Ishikawa (cell line): ENCODE measurements around the gene TXNDC11.

ENCODE experiments used
- CEBPB ChIP-seq: IDR thresholded peaks from 2 replicates; pipeline ENCODE4 v1.6.1; 2012
- EGR1 ChIP-seq: IDR thresholded peaks from 2 replicates; pipeline ENCODE4 v1.6.1; 2012
- EP300 ChIP-seq: IDR thresholded peaks from 2 replicates; pipeline ENCODE4 v1.6.1; 2012; ENCODE audit warnings: borderline replicate concordance
- MAX ChIP-seq: IDR thresholded peaks from 2 replicates; pipeline ENCODE4 v1.6.1; 2012
- NFIC ChIP-seq: IDR thresholded peaks from 2 replicates; pipeline ENCODE4 v1.6.1; 2012
- RAD21 ChIP-seq: IDR thresholded peaks from 2 replicates; pipeline ENCODE4 v1.6.1; 2012; ENCODE audit warnings: low read depth
- TAF1 ChIP-seq: IDR thresholded peaks from 2 replicates; pipeline ENCODE4 v1.6.1; 2012; ENCODE audit warnings: low read depth, mild to moderate bottlenecking
- TEAD4 ChIP-seq: IDR thresholded peaks from 2 replicates; pipeline ENCODE4 v1.6.1; 2012
- YY1 ChIP-seq: IDR thresholded peaks from 2 replicates; pipeline ENCODE4 v1.6.1; 2012; ENCODE audit warnings: low read depth
- TF ChIP-seq, protein P1 (sequence below): IDR thresholded peaks from 2 replicates; pipeline ENCODE4 v1.6.1; 2012; ENCODE audit warnings: low read depth, mild to moderate bottlenecking
- TF ChIP-seq, protein P2 (sequence below): IDR thresholded peaks from 2 replicates; pipeline ENCODE4 v1.6.1; 2012

GRCh38 chr16:11784038-11784369 lies 41.3 kb upstream of the TXNDC11 start:
- TF ChIP-seq CEBPB: no peak
- TF ChIP-seq YY1: no peak
- TF ChIP-seq EP300: no peak
- TF ChIP-seq MAX: no peak
- TF ChIP-seq, protein P1, sequence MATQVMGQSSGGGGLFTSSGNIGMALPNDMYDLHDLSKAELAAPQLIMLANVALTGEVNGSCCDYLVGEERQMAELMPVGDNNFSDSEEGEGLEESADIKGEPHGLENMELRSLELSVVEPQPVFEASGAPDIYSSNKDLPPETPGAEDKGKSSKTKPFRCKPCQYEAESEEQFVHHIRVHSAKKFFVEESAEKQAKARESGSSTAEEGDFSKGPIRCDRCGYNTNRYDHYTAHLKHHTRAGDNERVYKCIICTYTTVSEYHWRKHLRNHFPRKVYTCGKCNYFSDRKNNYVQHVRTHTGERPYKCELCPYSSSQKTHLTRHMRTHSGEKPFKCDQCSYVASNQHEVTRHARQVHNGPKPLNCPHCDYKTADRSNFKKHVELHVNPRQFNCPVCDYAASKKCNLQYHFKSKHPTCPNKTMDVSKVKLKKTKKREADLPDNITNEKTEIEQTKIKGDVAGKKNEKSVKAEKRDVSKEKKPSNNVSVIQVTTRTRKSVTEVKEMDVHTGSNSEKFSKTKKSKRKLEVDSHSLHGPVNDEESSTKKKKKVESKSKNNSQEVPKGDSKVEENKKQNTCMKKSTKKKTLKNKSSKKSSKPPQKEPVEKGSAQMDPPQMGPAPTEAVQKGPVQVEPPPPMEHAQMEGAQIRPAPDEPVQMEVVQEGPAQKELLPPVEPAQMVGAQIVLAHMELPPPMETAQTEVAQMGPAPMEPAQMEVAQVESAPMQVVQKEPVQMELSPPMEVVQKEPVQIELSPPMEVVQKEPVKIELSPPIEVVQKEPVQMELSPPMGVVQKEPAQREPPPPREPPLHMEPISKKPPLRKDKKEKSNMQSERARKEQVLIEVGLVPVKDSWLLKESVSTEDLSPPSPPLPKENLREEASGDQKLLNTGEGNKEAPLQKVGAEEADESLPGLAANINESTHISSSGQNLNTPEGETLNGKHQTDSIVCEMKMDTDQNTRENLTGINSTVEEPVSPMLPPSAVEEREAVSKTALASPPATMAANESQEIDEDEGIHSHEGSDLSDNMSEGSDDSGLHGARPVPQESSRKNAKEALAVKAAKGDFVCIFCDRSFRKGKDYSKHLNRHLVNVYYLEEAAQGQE: no peak
- TF ChIP-seq EGR1: no peak
- TF ChIP-seq RAD21: no peak
- no peak for TF ChIP-seq TEAD4
- TF ChIP-seq TAF1: no peak
- no peak for TF ChIP-seq NFIC
- TF ChIP-seq, protein P2, sequence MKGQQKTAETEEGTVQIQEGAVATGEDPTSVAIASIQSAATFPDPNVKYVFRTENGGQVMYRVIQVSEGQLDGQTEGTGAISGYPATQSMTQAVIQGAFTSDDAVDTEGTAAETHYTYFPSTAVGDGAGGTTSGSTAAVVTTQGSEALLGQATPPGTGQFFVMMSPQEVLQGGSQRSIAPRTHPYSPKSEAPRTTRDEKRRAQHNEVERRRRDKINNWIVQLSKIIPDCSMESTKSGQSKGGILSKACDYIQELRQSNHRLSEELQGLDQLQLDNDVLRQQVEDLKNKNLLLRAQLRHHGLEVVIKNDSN: no peak
